Mesendoderm (in vitro differentiated cells): Measurements from ENCODE around the gene GDNF.
"Not testable (repeated sequence)": the region's sequence is repeated elsewhere in the genome, so short reads cannot be mapped to it uniquely, and the experiment has no call there.

Source experiments
- DNase-seq: peaks from one replicate; pipeline ENCODE4 v3.0.0; 2013
- H2AK5ac ChIP-seq: 2 replicates; pipeline ENCODE4 v1.6.1; 2013; ENCODE audit warnings: low read length, inconsistent platforms
- H2BK120ac ChIP-seq: 2 replicates; pipeline ENCODE4 v1.6.1; 2013; ENCODE audit warnings: low read depth, mild to moderate bottlenecking, low read length, moderate library complexity, mixed read lengths
- H2BK15ac ChIP-seq: replicated peaks from 2 replicates; pipeline ENCODE4 v1.6.1; 2013; ENCODE audit warnings: low read depth, mild to moderate bottlenecking, moderate library complexity
- H2BK5ac ChIP-seq: 2 replicates; pipeline ENCODE4 v1.6.1; 2013; ENCODE audit warnings: low read length, inconsistent platforms
- H3K18ac ChIP-seq: 2 replicates; pipeline ENCODE4 v1.6.1; 2013; ENCODE audit warnings: mild to moderate bottlenecking, low read length, mixed read lengths
- H3K23ac ChIP-seq: one replicate; pipeline ENCODE4 v1.6.1; 2013; ENCODE audit warnings: low read length
- H3K27ac ChIP-seq: 2 replicates; pipeline ENCODE4 v1.5.1; 2013; ENCODE audit warnings: low read depth, mild to moderate bottlenecking, inconsistent platforms, low read length, moderate library complexity
- H3K27me3 ChIP-seq: 2 replicates; pipeline ENCODE4 v1.6.1; 2013; ENCODE audit warnings: low read length, control low read depth, mild to moderate bottlenecking, inconsistent platforms; ENCODE audit not compliant: insufficient read depth, poor library complexity
- H3K36me3 ChIP-seq: 2 replicates; pipeline ENCODE4 v1.6.1; 2013; ENCODE audit warnings: low read length, inconsistent platforms; ENCODE audit not compliant: control insufficient read depth, insufficient read depth
- H3K4ac ChIP-seq: one replicate; pipeline ENCODE4 v1.6.1; 2013; ENCODE audit warnings: low read depth, mild to moderate bottlenecking, low read length, moderate library complexity
- H3K4me1 ChIP-seq: 2 replicates; pipeline ENCODE4 v1.6.1; 2013; ENCODE audit warnings: low read depth, low read length, inconsistent platforms; ENCODE audit not compliant: control insufficient read depth
- H3K4me2 ChIP-seq: 2 replicates; pipeline ENCODE4 v1.6.1; 2013; ENCODE audit warnings: low read length
- H3K4me3 ChIP-seq: 2 replicates; pipeline ENCODE4 v1.5.1; 2013; ENCODE audit warnings: mild to moderate bottlenecking, low read length
- H3K56ac ChIP-seq: one replicate; pipeline ENCODE4 v1.6.1; 2013; ENCODE audit warnings: low read length
- H3K79me1 ChIP-seq: 2 replicates; pipeline ENCODE4 v1.6.1; 2013; ENCODE audit warnings: low read length, inconsistent platforms
- H3K79me2 ChIP-seq: 2 replicates; pipeline ENCODE4 v1.6.1; 2013; ENCODE audit warnings: mild to moderate bottlenecking, low read length; ENCODE audit not compliant: control insufficient read depth, insufficient read depth
- H3K9ac ChIP-seq: 2 replicates; pipeline ENCODE4 v1.6.1; 2013; ENCODE audit warnings: low read length, inconsistent platforms
- H4K5ac ChIP-seq: one replicate; pipeline ENCODE4 v1.6.1; 2013; ENCODE audit warnings: low read length
- H4K8ac ChIP-seq: one replicate; pipeline ENCODE4 v1.6.1; 2013; ENCODE audit warnings: low read depth, mild to moderate bottlenecking, control low read depth, low read length, moderate library complexity
- WGBS: extraction: QIAGEN DNeasy Blood & Tissue Kit; methylation state at CpG from one replicate; pipeline ENCODE4 v1.1.7; 2013; ENCODE audit warnings: low lambda C conversion rate, missing lambda C conversion rate; ENCODE audit not compliant: insufficient coverage; ENCODE audit errors: extremely low coverage; 5-methylcytosine and 5-hydroxymethylcytosine counted together

Gene GDNF

GRCh38 chr5:37869216-37869615 is 29.4 kb upstream of the GDNF start:
- H4K8ac ChIP-seq: no peak overlapping the region
- no CpG with 5 or more reads among the region's 2 CpGs for WGBS
- H3K18ac ChIP-seq: no peak overlapping the region
- H3K56ac ChIP-seq: no peak overlapping the region
- no peaks in the 10 kb centered on the region for H3K27me3 ChIP-seq
- no peak overlapping the region for H3K23ac ChIP-seq
- no peak overlapping the region for H4K5ac ChIP-seq
- no peak overlapping the region for H3K9ac ChIP-seq
- H3K27ac ChIP-seq: no peak overlapping the region
- no peaks in the 10 kb centered on the region for H3K79me2 ChIP-seq
- no peak overlapping the region for H2BK15ac ChIP-seq
- no peak overlapping the region for H3K4me3 ChIP-seq
- no peak overlapping the region for H2AK5ac ChIP-seq
- H3K79me1 ChIP-seq: no peaks in the 10 kb centered on the region
- no peak for DNase-seq
- H2BK5ac ChIP-seq: no peak overlapping the region
- no peaks in the 10 kb centered on the region for H3K36me3 ChIP-seq
- no peak overlapping the region for H2BK120ac ChIP-seq
- H3K4me2 ChIP-seq: no peak overlapping the region
- no peaks in the 10 kb centered on the region for H3K4me1 ChIP-seq
- H3K4ac ChIP-seq: no peak overlapping the region

DNA sequence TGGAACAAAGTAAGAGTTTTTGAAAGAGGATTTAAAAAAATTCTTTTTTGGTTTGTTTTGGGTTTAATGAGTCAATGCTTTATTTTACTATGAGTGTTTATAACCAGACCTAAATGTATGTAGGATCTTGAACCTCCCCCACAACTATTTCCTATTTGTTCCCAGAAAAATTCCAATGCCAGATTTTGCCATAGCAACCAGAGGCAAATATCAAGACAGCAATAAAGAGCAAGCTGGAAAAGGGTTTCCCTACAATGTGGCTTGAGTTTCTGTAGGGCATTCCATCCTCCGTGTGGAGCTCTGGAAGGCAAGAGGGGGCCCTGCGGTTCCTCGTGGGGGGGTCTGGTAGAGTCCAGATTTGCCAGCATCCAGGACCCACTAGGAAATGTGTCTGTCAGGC is 27.8 kb upstream of the GDNF start:
- H3K4me2 ChIP-seq: no peak overlapping the region
- no peak overlapping the region for H2BK120ac ChIP-seq
- no peak overlapping the region for H2BK5ac ChIP-seq
- DNase-seq: peak; percentile 33
- H3K27me3 ChIP-seq: no peaks in the 10 kb centered on the region
- H3K4me3 ChIP-seq: no peak overlapping the region
- no peaks in the 10 kb centered on the region for H3K4me1 ChIP-seq
- no peak overlapping the region for H2AK5ac ChIP-seq
- no peak overlapping the region for H3K27ac ChIP-seq
- no peak overlapping the region for H3K9ac ChIP-seq
- no peaks in the 10 kb centered on the region for H3K79me2 ChIP-seq
- H2BK15ac ChIP-seq: no peak overlapping the region
- WGBS: no CpG with 5 or more reads among the region's 3 CpGs
- no peak overlapping the region for H3K56ac ChIP-seq
- H4K5ac ChIP-seq: no peak overlapping the region
- H3K18ac ChIP-seq: no peak overlapping the region
- H3K36me3 ChIP-seq: no peaks in the 10 kb centered on the region
- H4K8ac ChIP-seq: no peak overlapping the region
- no peak overlapping the region for H3K23ac ChIP-seq
- no peaks in the 10 kb centered on the region for H3K79me1 ChIP-seq
- H3K4ac ChIP-seq: no peak overlapping the region

DNA sequence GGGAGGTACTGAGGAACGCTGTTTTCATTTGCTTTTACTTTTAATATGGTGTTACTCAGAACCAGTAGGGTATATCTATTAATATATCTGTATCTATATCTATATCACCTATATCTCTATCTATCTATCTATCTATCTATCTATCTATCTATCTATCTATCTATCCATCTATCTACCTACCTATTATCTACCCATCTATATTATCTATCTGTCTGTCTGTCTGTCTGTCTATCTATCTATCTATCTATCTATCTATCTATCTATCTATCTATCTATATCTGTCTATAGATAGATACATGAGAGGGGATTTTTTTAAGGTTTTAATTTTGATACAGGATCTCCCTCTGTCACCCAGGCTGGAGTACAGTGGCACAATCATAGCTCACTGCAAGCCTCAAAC is 23.1 kb upstream of the GDNF start:
- not testable (repeated sequence) for H3K36me3 ChIP-seq, H3K79me1 ChIP-seq, H3K4ac ChIP-seq, H3K9ac ChIP-seq, H3K4me2 ChIP-seq, H3K27ac ChIP-seq, H3K4me3 ChIP-seq, H2BK5ac ChIP-seq, H4K8ac ChIP-seq, H2AK5ac ChIP-seq, H3K23ac ChIP-seq, H3K18ac ChIP-seq, H3K4me1 ChIP-seq, H4K5ac ChIP-seq, H3K79me2 ChIP-seq, H2BK15ac ChIP-seq, DNase-seq, H3K27me3 ChIP-seq, H2BK120ac ChIP-seq, H3K56ac ChIP-seq
- no CpG with 5 or more reads among the region's 1 CpG for WGBS

- WGBS: no CpG with 5 or more reads among the region's 3 CpGs
- no peak overlapping the region for H2AK5ac ChIP-seq
- H3K23ac ChIP-seq: no peak overlapping the region
- no peaks in the 10 kb centered on the region for H3K4me1 ChIP-seq
- no peaks in the 10 kb centered on the region for H3K36me3 ChIP-seq
- no peak overlapping the region for H3K4me2 ChIP-seq
- no peak overlapping the region for H2BK5ac ChIP-seq
- no peak overlapping the region for H4K8ac ChIP-seq
- H3K56ac ChIP-seq: no peak overlapping the region
- DNase-seq: no peak
- no peak overlapping the region for H2BK15ac ChIP-seq
- H3K9ac ChIP-seq: no peak overlapping the region
- no peaks in the 10 kb centered on the region for H3K79me2 ChIP-seq
- no peak overlapping the region for H4K5ac ChIP-seq
- no peak overlapping the region for H3K4ac ChIP-seq
- no peaks in the 10 kb centered on the region for H3K27me3 ChIP-seq
- no peak overlapping the region for H3K18ac ChIP-seq
- no peaks in the 10 kb centered on the region for H3K79me1 ChIP-seq
- no peak overlapping the region for H3K4me3 ChIP-seq
- no peak overlapping the region for H3K27ac ChIP-seq
- H2BK120ac ChIP-seq: no peak overlapping the region
These were observed 20.4 kb upstream of the GDNF start for GRCh38 chr5:37860206-37860605.

- no peak for DNase-seq
- Histone ChIP-seq H3K9ac (no peak overlapping the region), H3K4ac (no peak overlapping the region), H2BK120ac (no peak overlapping the region), H2BK15ac (no peak overlapping the region), H3K18ac (no peak overlapping the region), H3K4me2 (no peak overlapping the region), H3K23ac (no peak overlapping the region), H3K79me2 (no peaks in the 10 kb centered on the region), H3K56ac (no peak overlapping the region), H4K5ac (no peak overlapping the region), H3K36me3 (no peaks in the 10 kb centered on the region), H3K79me1 (no peaks in the 10 kb centered on the region), H3K27me3 (no peaks in the 10 kb centered on the region), H2BK5ac (no peak overlapping the region), H2AK5ac (no peak overlapping the region), H3K27ac (no peak overlapping the region), H3K4me1 (no peaks in the 10 kb centered on the region), H4K8ac (no peak overlapping the region), H3K4me3 (no peak overlapping the region)
- no CpG with 5 or more reads among the region's 4 CpGs for WGBS
These were observed 20.0 kb upstream of the GDNF start for GRCh38 chr5:37859805-37860204.

DNA sequence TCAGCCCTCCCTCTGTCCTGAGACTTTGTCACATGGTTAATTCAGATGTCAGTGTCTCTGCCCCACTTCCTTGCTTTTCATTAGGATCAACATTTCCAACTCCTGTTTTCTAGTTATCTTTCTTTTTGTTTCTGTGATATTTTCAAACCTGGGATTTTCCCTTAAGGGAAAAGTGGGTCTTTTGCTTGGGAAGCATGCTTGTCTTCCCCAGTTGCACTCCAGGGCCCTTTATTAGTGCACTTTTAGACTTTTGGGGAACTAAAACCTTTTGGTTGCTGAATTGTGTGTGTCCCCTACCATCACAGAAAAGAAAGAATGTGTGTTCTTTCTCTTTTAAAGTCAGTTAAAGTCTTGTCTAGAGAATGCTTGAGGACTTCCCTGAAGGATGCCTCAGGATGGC is 18.4 kb upstream of the GDNF start:
- no peak for DNase-seq
- Histone ChIP-seq H2BK120ac (no peak overlapping the region), H3K27ac (no peak overlapping the region), H2AK5ac (no peak overlapping the region), H3K4me1 (no peaks in the 10 kb centered on the region), H3K79me1 (no peaks in the 10 kb centered on the region), H4K5ac (no peak overlapping the region), H3K27me3 (no peaks in the 10 kb centered on the region), H3K9ac (no peak overlapping the region), H4K8ac (no peak overlapping the region), H3K4me2 (no peak overlapping the region), H3K18ac (no peak overlapping the region), H3K4me3 (no peak overlapping the region), H3K23ac (no peak overlapping the region), H3K4ac (no peak overlapping the region), H3K36me3 (no peaks in the 10 kb centered on the region), H3K79me2 (no peaks in the 10 kb centered on the region), H3K56ac (no peak overlapping the region), H2BK15ac (no peak overlapping the region), H2BK5ac (no peak overlapping the region)
